Measurements from ENCODE around the gene ARMC3. TPM values are rescaled to one million over a fixed set of nuclear protein-coding genes. Genes with fewer than 3 reads are reported as not detected.
"Not testable (repeated sequence)": the region's sequence is repeated elsewhere in the genome, so short reads cannot be mapped to it uniquely, and the experiment has no call there.

The ARMC3 gene
- total RNA-seq = not detected

- CTCF ChIA-PET = no interaction called here
These were observed at the start of gene ARMC3 for GRCh38 chr10:22927661-22928403. Gene ARMC3 (plus strand): TSS chr10:22928053. CDS start chr10:22931997, 3,944 bp downstream.

DNA sequence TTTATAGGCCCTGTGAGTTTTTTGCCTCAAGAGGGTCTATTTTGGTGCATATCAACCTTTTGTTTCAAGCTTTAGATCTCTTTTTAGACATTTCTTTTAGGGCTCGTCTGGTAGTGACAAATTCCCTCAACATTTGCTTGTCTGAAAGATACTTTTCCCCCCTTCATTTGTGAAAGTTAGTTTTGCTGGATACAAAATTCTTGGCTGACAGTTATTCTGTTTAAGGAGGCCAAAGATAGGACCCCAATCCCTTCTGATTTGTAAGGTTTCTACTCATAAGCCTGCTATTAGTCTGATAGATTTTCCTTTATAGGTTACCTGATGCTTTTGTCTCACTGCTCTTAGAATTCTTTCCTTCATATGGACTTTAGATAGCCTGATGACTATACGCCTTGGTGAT lies 36.1 kb upstream of the ARMC3 start:
- Mint-ChIP-seq H3K4me1 (ENCODE audit: low read depth) (no peaks in the 10 kb centered on the region), H3K4me3 (no peak overlapping the region), H3K9me3 (ENCODE audit: insufficient read depth) (peaks cover 20% of the 10 kb centered on the region), H3K36me3 (ENCODE audit: low read depth) (no peaks in the 10 kb centered on the region), H3K27me3 (ENCODE audit: low read depth) (no peaks in the 10 kb centered on the region), H3K27ac (no peak overlapping the region)
- POLR2A ChIA-PET = no interaction called here
- no peak for ATAC-seq
- CTCF ChIA-PET = no interaction called here
- no peak for DNase-seq

More at GRCh38 chr10:22927661-22928403, at the start of gene ARMC3:
- no peaks in the 10 kb centered on the region for H3K9me3 Mint-ChIP-seq (ENCODE audit: insufficient read depth)
- no peaks in the 10 kb centered on the region for H3K4me1 Mint-ChIP-seq (ENCODE audit: low read depth)
- H3K27me3 Mint-ChIP-seq (ENCODE audit: low read depth) = peaks cover 3% of the 10 kb centered on the region
- DNase-seq (peak; percentile 73), ATAC-seq (peak; percentile 98)
- no peak within 1 kb of the TSS for H3K4me3 Mint-ChIP-seq
- POLR2A ChIA-PET = no interaction called here
- H3K36me3 Mint-ChIP-seq (ENCODE audit: low read depth) = no peaks in the 10 kb centered on the region
- no peak within 1 kb of the TSS for H3K27ac Mint-ChIP-seq

GRCh38 chr10:22893781-22894180 lies 34.1 kb upstream of the ARMC3 start:
- CTCF ChIA-PET = no interaction called here
- H3K4me3 Mint-ChIP-seq = no peak overlapping the region
- ATAC-seq (no peak), DNase-seq (no peak)
- POLR2A ChIA-PET = no interaction called here
- H3K27ac Mint-ChIP-seq = no peak overlapping the region
- no peaks in the 10 kb centered on the region for H3K27me3 Mint-ChIP-seq (ENCODE audit: low read depth)
- peaks cover 13% of the 10 kb centered on the region for H3K9me3 Mint-ChIP-seq (ENCODE audit: insufficient read depth)
- no peaks in the 10 kb centered on the region for H3K36me3 Mint-ChIP-seq (ENCODE audit: low read depth)
- no peaks in the 10 kb centered on the region for H3K4me1 Mint-ChIP-seq (ENCODE audit: low read depth)

DNA sequence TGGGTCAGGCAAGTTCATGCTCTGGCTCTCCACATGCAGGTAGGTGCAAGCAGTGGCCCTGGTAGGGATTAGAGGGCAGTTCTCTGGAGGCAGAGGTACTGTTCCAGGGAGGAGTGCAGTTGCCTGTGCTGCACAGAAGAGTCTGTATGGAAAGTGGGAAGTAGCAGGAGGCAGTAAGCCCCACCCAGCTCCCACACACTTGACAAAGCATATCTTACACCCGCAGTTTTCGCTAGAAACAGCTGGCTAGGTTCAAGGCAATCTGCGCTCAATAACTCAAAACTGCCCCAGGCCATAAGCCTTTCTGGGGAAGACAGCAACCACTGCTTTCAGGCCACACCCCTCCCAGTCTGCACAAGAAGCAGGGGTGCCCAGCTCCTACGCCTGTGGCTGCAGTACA lies 33.1 kb upstream of the ARMC3 start:
- ChIA-PET POLR2A (no interaction called here), CTCF (no interaction called here)
- no peak for DNase-seq
- no peaks in the 10 kb centered on the region for H3K27me3 Mint-ChIP-seq (ENCODE audit: low read depth)
- peaks cover 13% of the 10 kb centered on the region for H3K9me3 Mint-ChIP-seq (ENCODE audit: insufficient read depth)
- H3K36me3 Mint-ChIP-seq (ENCODE audit: low read depth) = no peaks in the 10 kb centered on the region
- no peak overlapping the region for H3K4me3 Mint-ChIP-seq
- H3K4me1 Mint-ChIP-seq (ENCODE audit: low read depth) = no peaks in the 10 kb centered on the region
- no peak for ATAC-seq
- H3K27ac Mint-ChIP-seq = no peak overlapping the region

GRCh38 chr10:22895252-22895651 lies 32.6 kb upstream of the ARMC3 start:
- ChIA-PET CTCF (no interaction called here), POLR2A (no interaction called here)
- Mint-ChIP-seq H3K9me3 (ENCODE audit: insufficient read depth) (peaks cover 13% of the 10 kb centered on the region), H3K27ac (no peak overlapping the region), H3K4me1 (ENCODE audit: low read depth) (no peaks in the 10 kb centered on the region), H3K27me3 (ENCODE audit: low read depth) (no peaks in the 10 kb centered on the region), H3K4me3 (no peak overlapping the region), H3K36me3 (ENCODE audit: low read depth) (no peaks in the 10 kb centered on the region)
- no peak for ATAC-seq
- no peak for DNase-seq

- no peak overlapping the region for H3K4me3 Mint-ChIP-seq
- ATAC-seq (no peak), DNase-seq (no peak)
- H3K27me3 Mint-ChIP-seq (ENCODE audit: low read depth) = no peaks in the 10 kb centered on the region
- no peak overlapping the region for H3K27ac Mint-ChIP-seq
- POLR2A ChIA-PET = no interaction called here
- H3K36me3 Mint-ChIP-seq (ENCODE audit: low read depth) = no peaks in the 10 kb centered on the region
- CTCF ChIA-PET = no interaction called here
- peaks cover 2% of the 10 kb centered on the region for H3K9me3 Mint-ChIP-seq (ENCODE audit: insufficient read depth)
- H3K4me1 Mint-ChIP-seq (ENCODE audit: low read depth) = no peaks in the 10 kb centered on the region
These were observed 30.5 kb upstream of the ARMC3 start for GRCh38 chr10:22897371-22897770.

GRCh38 chr10:22899307-22899706 lies 28.5 kb upstream of the ARMC3 start:
- Mint-ChIP-seq H3K36me3 (ENCODE audit: low read depth) (no peaks in the 10 kb centered on the region), H3K27me3 (ENCODE audit: low read depth) (no peaks in the 10 kb centered on the region), H3K27ac (no peak overlapping the region), H3K4me1 (ENCODE audit: low read depth) (no peaks in the 10 kb centered on the region), H3K4me3 (no peak overlapping the region), H3K9me3 (ENCODE audit: insufficient read depth) (peaks cover 4% of the 10 kb centered on the region)
- DNase-seq = no peak
- CTCF ChIA-PET = interaction anchor here (0.6 kb wide), 1 partner anchor 418 kb away, joined by 3 read pairs; no protein-coding TSS in a partner anchor
- POLR2A ChIA-PET = no interaction called here
- no peak for ATAC-seq

GRCh38 chr10:22899775-22900174 lies 28.1 kb upstream of the ARMC3 start:
- ChIA-PET CTCF (no interaction called here), POLR2A (no interaction called here)
- DNase-seq = no peak
- Mint-ChIP-seq H3K9me3 (ENCODE audit: insufficient read depth) (peaks cover 4% of the 10 kb centered on the region), H3K4me1 (ENCODE audit: low read depth) (no peaks in the 10 kb centered on the region), H3K4me3 (no peak overlapping the region), H3K27me3 (ENCODE audit: low read depth) (no peaks in the 10 kb centered on the region), H3K36me3 (ENCODE audit: low read depth) (no peaks in the 10 kb centered on the region), H3K27ac (no peak overlapping the region)
- no peak for ATAC-seq

- DNase-seq = no peak
- POLR2A ChIA-PET = no interaction called here
- no peak overlapping the region for H3K4me3 Mint-ChIP-seq
- no peaks in the 10 kb centered on the region for H3K4me1 Mint-ChIP-seq (ENCODE audit: low read depth)
- no peaks in the 10 kb centered on the region for H3K36me3 Mint-ChIP-seq (ENCODE audit: low read depth)
- CTCF ChIA-PET = no interaction called here
- ATAC-seq = no peak
- no peak overlapping the region for H3K27ac Mint-ChIP-seq
- H3K27me3 Mint-ChIP-seq (ENCODE audit: low read depth) = no peaks in the 10 kb centered on the region
- H3K9me3 Mint-ChIP-seq (ENCODE audit: insufficient read depth) = peaks cover 4% of the 10 kb centered on the region
These were observed 26.8 kb upstream of the ARMC3 start for GRCh38 chr10:22900841-22901601.

GRCh38 chr10:22902147-22902546 lies 25.7 kb upstream of the ARMC3 start:
- not testable (repeated sequence) for H3K36me3 Mint-ChIP-seq (ENCODE audit: low read depth); ATAC-seq

GRCh38 chr10:22903694-22904093 lies 24.2 kb upstream of the ARMC3 start:
- Mint-ChIP-seq H3K36me3 (ENCODE audit: low read depth) (no peaks in the 10 kb centered on the region), H3K9me3 (ENCODE audit: insufficient read depth) (peaks cover 6% of the 10 kb centered on the region), H3K27ac (no peak overlapping the region), H3K4me1 (ENCODE audit: low read depth) (no peaks in the 10 kb centered on the region), H3K4me3 (no peak overlapping the region), H3K27me3 (ENCODE audit: low read depth) (no peaks in the 10 kb centered on the region)
- DNase-seq (no peak), ATAC-seq (no peak)
- ChIA-PET CTCF (no interaction called here), POLR2A (interaction anchor here (0.5 kb wide), 1 partner anchor 513 kb away, joined by 3 read pairs; no protein-coding TSS in a partner anchor)

More at GRCh38 chr10:22902147-22902546, 25.7 kb upstream of the ARMC3 start:
- H3K4me1 Mint-ChIP-seq (ENCODE audit: low read depth); H3K9me3 Mint-ChIP-seq (ENCODE audit: insufficient read depth); H3K27ac Mint-ChIP-seq; H3K4me3 Mint-ChIP-seq; POLR2A ChIA-PET; H3K27me3 Mint-ChIP-seq (ENCODE audit: low read depth); CTCF ChIA-PET; DNase-seq: not testable (repeated sequence)

GRCh38 chr10:22906767-22907166 lies 21.1 kb upstream of the ARMC3 start:
- ChIA-PET CTCF (no interaction called here), POLR2A (no interaction called here)
- Mint-ChIP-seq H3K4me3 (no peak overlapping the region), H3K36me3 (ENCODE audit: low read depth) (peaks cover 4% of the 10 kb centered on the region), H3K9me3 (ENCODE audit: insufficient read depth) (peaks cover 26% of the 10 kb centered on the region), H3K27me3 (ENCODE audit: low read depth) (no peaks in the 10 kb centered on the region), H3K27ac (no peak overlapping the region), H3K4me1 (ENCODE audit: low read depth) (no peaks in the 10 kb centered on the region)
- DNase-seq = no peak
- ATAC-seq = no peak
